ENCODE results near the gene RPUSD3.
A peak's percentile ranks its signal among the peaks of the same experiment; 100 is the strongest.

GRCh38 chr3:9793161-9793781, 50.5 kb downstream of the RPUSD3 start:
- TF ChIP-seq CTCF (IDR thresholded peaks at IDR 0.05) (peak in 1 of 5 experiments; percentile 31), POLR2AphosphoS5 (IDR thresholded peaks at IDR 0.05) (peak in 1 of 3 donors; percentile 4), EP300 (IDR thresholded peaks at IDR 0.05; ENCODE audit: low read depth) (no peak), POLR2A (IDR thresholded peaks at IDR 0.05) (peak; percentile 10)

Data from transverse colon (tissue), 4 donors.